Measurements from ENCODE around the gene HOXC5.

Gene HOXC5

DNA sequence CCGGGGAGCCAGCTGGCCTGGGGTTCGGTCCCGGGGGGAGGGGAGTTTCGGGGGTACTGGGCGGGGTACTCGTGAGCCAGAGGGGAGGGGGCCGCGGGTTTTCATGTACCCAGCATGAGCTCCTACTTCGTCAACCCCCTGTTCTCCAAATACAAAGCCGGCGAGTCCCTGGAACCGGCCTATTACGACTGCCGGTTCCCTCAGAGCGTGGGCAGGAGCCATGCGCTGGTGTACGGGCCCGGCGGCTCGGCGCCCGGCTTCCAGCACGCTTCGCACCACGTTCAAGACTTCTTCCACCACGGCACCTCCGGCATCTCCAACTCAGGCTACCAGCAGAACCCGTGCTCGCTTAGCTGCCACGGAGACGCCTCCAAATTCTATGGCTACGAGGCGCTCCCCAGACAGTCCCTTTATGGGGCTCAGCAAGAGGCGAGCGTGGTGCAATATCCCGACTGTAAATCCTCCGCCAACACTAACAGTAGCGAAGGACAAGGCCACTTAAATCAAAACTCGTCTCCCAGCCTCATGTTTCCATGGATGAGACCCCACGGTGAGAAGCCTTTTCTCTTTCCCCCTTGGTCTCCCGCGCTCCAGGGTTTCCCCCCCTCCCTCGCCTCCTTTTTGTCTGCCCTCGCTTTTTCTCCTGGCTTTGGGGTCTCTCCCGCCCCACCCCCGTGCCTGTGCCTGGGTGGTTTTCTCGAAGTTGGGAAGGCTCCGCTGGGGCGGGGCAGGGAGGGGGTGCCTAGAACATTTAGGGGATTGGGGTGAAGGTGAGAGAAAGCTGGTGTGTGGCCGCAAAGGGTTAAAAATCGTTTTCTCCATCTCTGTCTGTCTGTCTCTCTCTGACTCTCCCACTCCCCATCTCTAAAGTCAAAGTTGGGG, 23.4 kb upstream of the HOXC5 start:
- DNase-seq, result peak; percentile 51

GRCh38 chr12:54010053-54010971, 22.5 kb upstream of the HOXC5 start:
- DNase-seq, result no peak

DNA sequence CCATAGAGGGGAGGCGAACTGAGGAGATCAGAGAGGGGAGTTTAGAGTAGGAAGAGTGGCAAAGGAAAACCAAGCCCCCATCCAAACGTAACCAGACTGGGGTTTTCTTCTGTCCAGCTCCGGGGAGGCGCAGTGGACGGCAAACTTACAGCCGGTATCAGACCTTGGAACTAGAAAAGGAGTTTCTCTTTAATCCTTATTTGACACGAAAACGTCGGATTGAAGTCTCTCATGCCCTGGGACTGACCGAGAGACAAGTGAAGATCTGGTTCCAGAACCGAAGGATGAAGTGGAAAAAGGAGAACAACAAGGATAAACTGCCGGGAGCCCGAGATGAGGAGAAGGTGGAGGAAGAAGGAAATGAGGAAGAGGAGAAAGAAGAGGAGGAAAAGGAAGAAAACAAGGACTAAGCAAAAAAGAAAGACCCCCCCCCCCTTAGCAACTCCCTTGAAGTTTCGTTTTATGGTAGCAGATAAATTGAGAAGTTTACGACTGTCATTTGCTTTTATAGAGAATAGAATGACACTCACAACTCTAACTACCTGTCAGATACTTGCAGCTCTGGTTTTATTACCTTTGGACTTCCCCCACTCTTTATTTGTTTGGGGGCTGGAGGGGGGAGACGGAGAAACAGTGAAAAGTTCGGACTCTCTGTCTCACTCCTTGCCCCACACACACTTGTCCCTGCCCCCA, 21.7 kb upstream of the HOXC5 start:
- DNase-seq, result no peak

- DNase-seq, result no peak
These were observed 21.0 kb upstream of the HOXC5 start for GRCh38 chr12:54011665-54012532.

DNA sequence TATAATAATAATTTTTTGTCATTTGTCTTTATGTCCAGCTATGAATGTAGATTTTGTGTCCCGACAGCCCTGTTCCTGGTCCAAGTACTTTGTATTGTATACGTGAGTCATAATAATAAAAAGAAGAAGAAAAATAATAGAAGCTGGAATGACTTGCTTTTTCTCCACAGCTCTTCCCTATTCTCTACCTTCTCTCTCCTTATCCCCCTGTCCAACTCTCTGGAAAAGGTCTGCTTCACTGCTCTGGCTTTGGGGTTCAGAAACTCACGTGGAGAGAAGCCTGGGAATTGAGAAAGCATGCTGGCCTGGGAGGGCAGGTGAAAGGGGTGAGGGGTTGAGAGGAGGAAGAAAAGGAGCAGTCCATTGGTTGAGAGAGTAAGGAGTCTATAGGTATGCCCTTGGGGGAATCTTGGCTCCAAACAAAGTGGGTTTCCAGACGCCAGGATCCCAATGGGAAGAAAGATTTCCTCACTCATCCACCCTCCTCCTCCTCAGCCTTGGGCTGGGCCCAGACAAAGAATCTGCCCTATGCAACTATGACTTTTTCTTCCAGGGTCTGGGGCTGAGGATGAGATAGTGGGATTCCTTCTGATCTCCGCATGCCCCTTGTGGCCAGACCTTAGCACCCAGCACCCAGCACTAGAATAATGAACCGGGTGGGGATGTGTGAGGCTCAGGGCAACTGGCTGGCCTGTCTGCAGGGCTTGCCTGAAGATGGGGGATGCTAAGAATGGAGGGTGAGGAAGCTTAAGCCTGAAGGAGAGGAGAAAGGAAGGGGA, 20.0 kb upstream of the HOXC5 start:
- no peak for DNase-seq

DNA sequence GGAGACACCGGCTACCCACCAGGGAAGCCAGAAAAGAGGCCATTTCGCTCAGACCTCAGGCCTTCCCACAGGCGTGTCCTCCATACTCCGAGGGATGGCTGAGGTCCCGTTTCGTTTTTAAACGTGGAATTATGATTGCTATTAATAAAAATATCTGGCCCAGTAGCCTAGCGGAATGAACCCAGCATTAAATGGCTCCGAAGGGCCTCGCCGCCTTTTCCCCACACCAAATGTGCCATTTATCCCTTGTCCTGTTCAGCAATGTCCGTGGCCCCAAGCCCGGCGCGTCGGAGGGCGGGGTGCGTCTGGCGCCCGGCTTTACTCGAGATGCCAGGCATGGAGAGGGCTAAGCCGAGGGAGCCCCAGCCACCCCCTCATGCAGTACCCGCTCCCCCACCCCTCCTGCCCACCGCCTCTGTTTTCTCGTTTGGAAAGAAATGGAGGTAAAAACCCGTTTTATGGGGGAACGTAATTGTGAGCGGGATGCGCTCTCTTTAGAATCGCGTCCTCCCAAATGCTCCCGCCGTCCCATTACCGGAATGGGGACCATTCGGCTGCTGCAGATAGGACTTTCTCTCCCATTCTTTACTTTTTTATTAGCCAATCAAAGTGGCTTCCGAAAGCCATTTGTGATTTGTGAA, 18.4 kb upstream of the HOXC5 start:
- DNase-seq, result no peak

GRCh38 chr12:54015018-54015931, 17.6 kb upstream of the HOXC5 start:
- DNase-seq, result no peak

- no peak for DNase-seq
These were observed 16.8 kb upstream of the HOXC5 start for GRCh38 chr12:54016051-54016450.

DNA sequence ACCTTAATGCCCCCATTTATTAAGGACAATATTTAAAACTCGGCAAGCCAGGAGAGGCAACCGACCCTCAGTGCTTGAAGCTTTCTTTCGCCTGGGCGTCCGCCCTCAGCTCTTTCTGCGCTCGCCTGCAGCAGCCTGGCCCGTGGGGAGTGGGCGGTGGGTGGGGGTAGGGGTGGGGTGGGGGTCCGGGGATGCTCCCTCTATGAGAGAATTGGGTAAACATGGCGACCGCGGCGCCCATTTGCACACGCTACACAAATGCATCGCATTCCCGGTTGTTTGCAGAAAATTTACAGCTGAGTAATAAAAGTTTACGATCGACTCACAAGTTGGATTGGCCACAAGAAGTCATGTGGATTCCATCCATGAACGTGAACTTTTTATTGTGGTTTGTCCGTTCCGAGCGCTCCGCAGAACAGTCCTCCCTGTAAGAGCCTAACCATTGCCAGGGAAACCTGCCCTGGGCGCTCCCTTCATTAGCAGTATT, 16.3 kb upstream of the HOXC5 start:
- peak; percentile 75 for DNase-seq

DNA sequence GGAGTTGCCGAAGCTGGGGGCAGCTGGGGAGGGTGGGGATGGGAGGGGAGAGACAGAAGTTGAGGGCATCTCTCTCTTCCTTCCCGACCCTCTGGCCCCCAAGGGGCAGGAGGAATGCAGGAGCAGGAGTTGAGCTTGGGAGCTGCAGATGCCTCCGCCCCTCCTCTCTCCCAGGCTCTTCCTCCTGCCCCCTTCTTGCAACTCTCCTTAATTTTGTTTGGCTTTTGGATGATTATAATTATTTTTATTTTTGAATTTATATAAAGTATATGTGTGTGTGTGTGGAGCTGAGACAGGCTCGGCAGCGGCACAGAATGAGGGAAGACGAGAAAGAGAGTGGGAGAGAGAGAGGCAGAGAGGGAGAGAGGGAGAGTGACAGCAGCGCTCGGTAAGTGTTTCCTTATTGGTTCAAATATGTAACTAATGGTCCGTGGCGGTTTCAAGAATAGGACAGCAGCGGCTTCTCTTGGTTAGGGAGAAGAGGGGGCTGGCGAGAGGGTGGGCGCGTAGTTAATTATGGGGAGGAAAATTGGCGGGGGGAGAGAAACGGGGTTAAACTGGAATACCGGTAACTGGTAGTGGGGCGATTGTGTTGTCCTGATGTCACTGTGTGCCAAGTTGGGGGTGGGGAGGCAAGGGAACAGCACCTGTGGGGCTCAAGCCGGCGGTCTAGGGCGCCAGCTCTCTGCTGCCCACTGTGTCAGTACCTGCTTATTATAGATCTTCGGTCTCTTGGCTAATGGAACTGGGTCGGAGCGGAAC, 15.6 kb upstream of the HOXC5 start:
- DNase-seq, result peak; percentile 98

- peak; percentile 98 for DNase-seq
These were observed 14.9 kb upstream of the HOXC5 start for GRCh38 chr12:54017878-54018467.

GRCh38 chr12:54018468-54018984, 14.3 kb upstream of the HOXC5 start:
- no peak for DNase-seq

- no peak for DNase-seq
These were observed 13.6 kb upstream of the HOXC5 start for GRCh38 chr12:54019091-54019811.

GRCh38 chr12:54019924-54020590, 12.8 kb upstream of the HOXC5 start:
- DNase-seq, result no peak

GRCh38 chr12:54020591-54021405, 12.1 kb upstream of the HOXC5 start:
- no peak for DNase-seq

Data from NCI-H1092 treated with DMSO at 0.1 percent for 48 hours (cell line).